ENCODE measurements around the gene FGD3. TPM values are rescaled to one million over a fixed set of nuclear protein-coding genes. Genes with fewer than 3 reads are reported as not detected.

FGD3 gene
- polyA plus RNA-seq, 1 donor = 3.8 TPM

DNA sequence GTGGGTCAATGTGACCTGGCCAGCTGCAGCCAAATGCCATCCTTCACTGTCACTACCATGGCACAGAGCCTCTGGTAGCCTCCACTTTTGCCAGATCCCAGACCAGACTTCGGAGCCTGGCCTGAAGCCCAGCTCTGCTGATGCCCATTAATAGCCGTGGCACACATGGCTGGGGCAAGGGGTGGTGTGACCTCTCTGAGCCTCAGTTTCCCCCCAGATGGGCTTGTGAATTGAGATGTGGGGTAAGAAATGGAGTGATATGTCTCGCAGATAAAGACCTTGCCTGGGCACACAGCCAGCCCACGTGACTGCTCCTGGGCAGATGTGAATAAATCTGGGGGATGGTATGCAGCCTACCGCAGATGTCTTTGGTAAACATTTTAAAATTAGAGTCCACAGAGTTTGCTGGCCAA is 125.1 kb downstream of the FGD3 start:
- no peak for DNase-seq (ENCODE audit: low read depth)

DNA sequence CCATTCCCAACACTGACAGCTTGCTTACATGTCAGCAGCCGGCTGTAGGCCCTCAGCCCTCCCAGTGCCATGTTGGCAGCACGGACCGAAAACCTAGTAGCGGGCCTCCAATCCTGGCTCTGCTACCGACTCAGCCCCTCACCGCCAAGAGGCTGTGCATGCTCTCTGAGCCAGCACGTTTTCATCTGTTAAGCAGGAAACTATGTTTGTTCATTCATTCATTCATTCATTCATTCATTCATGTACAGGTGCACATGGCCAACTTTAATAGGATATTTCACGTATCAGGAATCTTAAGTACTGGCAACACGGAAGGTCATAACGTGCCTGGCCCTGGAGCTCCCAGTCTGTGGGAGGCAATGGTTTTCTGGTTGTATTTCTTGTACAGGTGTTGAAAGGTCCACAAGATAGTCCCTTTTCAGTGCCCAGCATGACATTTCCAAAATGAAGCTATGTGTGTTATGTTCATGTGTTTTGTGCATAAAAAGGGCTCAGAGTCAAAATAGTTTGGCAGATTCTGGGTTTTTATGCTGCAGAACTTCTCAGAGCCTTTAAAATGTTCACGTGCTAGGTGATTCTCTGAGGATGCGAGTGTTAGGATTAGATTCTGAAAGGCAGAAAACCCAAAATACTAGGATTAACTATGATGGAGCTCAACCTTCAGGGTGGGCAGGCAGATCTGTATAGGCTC is 128.9 kb downstream of the FGD3 start:
- no peak for DNase-seq (ENCODE audit: low read depth)

DNA sequence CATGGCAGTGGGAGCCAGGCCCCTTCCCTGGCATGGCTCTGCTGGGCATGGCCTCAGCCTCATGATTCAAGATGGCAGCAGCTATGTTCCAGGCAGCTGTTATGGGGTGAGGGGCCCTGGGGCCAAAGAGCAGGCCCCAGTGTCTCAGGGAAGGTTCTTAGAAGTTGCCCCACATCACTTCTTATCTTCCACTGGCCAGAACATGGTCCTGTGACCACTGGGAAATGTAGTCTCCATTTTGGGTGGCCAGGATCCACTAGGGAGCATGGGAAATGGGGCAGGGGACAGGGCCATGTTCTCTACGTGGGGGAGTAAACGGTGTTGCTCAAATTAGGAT is 129.4 kb downstream of the FGD3 start:
- no peak for DNase-seq (ENCODE audit: low read depth)

DNA sequence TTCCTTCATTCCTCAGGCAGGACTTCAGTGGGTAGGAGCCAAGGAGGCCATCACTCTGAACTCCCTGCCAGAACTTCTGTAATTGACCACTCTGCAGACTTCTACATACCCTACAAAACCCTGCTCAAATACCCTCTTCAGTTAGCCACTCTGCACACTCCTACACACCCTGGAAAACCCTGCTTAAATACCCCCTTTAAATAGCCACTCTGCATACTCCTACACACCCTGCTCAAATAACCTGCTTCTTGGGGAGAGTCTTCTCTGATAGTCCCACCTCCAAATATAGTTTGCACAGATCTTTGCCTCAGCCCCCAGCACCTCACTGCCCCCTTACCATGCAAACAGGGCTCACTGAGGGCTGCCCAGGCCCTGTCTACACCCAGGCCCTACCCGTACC is 130.0 kb downstream of the FGD3 start:
- DNase-seq (ENCODE audit: low read depth) = no peak

DNA sequence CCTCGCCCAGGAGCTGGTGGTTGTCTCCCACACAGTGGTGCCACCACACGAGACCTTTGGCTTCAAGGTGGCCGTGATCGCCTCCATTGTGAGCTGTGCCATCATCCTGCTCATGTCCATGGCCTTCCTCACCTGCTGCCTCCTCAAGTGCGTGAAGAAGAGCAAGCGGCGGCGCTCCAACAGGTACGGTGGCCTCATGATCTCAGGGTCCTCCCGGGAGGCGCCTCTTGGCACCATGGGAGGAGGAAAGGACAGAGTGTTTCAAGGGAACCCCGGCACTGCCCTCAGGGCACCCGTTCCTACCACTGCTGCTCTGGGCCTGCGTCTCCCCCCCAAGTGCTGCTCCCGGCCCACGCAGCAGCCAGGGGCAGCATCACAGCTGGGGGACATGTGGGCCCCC is 130.5 kb downstream of the FGD3 start:
- DNase-seq (ENCODE audit: low read depth) = no peak

DNA sequence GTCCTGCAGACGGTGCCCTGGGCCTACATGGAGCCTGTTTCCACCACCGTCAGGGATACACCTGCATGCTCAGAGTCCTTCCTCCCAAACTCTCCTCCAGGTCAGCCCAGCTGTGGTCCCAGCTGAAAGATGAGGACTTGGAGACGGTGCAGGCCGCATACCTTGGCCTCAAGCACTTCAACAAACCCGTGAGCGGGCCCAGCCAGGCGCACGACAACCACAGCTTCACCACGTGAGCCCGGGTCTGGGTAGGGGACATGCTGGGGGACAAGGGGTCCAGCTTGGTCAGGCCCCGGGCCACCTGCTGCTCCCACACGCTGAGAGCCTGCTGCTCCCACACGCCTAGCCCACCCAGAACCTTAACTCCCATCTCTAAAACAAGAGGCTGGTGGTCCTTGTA is 132.0 kb downstream of the FGD3 start:
- no peak for DNase-seq (ENCODE audit: low read depth)

DNA sequence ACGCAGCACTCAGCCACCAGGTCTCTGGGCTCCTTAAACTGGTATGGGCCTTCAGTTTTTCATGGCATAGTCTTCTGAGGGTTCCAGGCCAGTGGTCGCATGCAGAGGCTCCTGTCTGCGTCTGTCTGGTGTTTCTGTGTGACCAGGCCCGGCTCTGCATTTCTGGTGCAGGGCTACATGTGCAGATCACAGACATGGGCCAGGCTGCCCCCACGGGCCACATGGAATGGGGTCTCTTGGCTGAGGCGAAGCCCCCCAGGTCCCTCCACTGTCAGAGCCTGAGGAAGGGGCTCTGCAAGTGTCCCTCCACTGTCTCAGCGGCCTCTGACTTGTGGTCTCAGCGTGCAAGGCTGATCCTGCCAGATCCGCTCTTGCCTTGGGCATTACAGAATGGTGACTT is 133.1 kb downstream of the FGD3 start:
- no peak for DNase-seq (ENCODE audit: low read depth)

DNA sequence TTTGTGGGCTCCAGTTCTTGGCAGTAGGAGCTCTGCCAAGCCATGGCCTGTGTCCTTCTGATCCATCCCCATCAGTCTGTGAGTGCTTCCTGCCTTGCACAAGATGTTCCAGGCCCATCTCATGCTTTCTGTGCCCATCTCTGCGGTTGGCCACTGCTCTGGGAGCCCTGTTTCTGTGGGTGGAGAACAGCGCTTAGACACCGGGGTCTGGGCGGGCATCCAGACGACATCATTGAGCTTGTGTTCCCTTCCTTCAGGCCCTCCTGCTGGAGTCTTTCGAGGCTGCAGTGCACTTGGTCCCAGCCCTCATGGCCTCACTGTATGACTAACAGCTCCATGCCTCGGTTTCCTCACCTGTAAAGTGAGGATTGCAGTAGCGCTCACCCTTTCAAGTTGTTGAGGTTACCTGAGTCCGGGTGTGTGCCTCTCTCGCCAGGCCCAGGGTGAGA is 133.8 kb downstream of the FGD3 start:
- DNase-seq (ENCODE audit: low read depth) = no peak

DNA sequence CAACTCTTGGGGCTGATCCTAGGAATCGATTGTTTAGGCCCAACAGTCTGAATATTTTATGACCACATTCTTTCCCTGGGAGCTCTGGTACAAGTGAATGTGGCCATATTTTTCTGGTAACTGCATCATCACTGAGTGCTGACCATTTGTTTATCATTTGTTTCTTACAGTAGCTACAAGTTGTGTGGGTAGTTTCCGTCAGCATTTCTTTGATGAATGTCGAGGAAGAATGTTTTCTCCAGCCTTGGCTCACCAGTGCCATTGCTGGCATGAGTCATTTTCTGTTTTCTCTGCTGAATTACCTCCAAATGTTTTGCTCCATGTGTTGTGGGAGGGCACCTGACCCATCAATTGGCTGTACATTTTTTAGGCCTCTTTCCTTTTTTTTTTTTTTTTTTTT is 134.6 kb downstream of the FGD3 start:
- DNase-seq (ENCODE audit: low read depth) = no peak

DNA sequence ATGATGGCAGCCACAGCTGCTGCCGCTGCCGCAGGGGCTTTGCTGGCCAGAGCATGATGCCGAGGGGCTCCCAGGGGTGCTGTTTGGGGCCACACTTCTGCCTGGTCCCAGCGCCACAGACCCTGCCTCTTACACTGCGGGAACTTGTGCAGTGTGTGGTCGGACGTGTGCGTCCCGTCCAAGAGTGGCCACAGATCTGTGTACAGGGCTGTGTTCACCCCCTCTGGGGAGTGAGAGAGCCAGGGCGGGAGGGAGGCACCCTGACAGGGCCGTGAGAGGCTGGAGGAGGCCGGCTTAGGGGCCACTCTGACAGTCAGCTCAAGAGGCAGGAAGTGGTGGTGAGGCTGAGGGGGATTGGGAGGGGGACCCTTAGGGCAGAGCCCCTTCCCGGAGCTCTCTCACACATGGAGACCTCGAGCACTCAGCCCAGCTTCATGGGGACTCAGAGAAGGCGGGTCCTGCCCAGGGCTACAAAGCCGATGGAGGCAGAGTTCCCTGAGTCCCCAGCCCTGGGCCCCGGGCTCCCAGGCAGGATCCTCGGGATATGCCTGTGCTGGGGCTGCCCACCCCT is 135.6 kb downstream of the FGD3 start:
- no peak for DNase-seq (ENCODE audit: low read depth)

DNA sequence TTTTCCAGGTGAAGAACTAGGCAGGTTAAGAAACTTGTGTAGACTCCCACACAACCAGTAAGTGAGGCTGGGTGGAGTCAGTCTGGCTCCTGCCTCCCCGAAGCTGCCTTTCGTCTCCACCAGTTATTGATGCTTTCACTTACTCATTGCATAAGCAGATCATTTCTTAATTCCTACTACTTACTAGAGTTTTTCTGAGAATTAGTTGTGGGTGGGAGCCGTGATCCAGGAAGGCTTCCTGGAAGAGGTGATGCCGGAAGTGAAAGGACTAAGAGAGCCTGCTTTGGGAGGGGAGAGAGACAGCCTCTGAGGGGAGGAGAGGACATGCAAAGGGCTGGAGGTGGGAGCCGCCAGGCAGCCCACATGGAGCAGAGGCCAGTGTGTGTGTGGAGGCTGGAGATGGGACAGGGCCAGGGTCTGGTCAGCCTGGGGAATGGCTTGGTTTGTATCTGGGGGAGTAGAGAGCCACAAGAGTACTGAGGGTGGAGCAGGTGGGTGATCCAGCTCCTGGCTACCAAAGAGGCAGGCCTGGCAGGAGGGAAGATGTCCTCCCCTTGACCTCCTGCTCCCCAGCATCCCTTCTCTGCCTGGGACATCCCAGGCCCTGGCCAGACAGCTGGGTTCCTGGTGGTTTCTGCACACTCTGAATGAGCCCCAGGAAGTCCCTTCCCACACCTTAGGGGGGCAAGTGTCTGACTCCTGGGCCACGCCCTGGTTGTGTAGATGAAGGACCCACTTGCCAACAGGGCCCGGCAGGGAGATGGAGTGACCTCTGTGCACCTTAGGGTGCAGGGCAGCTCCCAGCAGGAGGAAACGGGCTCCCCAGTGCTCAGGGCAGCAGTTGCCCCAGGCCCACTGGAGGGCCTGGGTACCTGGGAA is 136.5 kb downstream of the FGD3 start:
- no peak for DNase-seq (ENCODE audit: low read depth)

DNA sequence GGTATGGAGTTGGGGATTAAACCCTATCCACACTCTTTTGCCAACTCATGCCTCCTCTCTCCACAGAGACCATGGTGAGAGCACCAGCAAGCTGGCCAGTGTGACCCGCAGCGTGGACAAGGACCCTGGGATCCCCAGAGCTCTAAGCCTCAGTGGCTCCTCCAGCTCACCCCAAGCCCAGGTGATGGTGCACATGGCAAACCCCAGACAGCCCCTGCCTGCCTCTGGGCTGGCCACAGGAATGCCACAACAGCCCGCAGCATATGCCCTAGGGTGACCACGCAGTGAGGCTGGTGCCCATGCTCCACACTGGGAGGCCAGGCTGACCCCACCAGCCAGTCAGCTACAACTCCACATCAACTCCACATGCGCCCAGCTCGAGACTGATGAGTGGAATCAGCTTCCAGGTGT is 137.2 kb downstream of the FGD3 start:
- DNase-seq (ENCODE audit: low read depth) = no peak

DNA sequence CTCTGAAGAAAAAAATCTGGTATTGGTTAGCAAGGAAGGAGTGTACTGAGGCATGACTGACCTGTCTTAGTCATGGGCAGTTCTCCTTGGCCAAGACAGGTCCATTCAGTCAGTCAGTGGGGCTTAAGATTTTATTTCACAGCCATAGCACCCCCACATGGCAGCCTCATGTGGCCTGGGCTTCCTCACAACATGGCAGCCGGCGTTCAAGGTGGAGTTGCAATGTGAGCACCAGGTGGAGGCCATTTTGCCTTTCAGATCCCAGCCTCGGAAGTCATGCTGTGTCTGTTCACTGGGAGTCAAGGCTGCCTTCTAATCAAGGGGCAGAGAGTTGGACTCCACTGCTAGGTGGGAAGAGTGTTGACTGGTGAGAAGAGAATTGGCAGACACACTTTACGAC is 138.4 kb downstream of the FGD3 start:
- DNase-seq (ENCODE audit: low read depth) = no peak

Other genes starting within 250 kb of the FGD3 start
- gene BICD2, start 182.7 kb upstream of the FGD3 start, polyA plus RNA-seq (ENCODE audit: insufficient read length) = 25.2 TPM
- 5.0 TPM for gene ZNF484, start 69.5 kb upstream of the FGD3 start, polyA plus RNA-seq (ENCODE audit: insufficient read length)
- 3.3 TPM for gene SUSD3, start 111.2 kb downstream of the FGD3 start, polyA plus RNA-seq (ENCODE audit: insufficient read length)
- 38.5 TPM for gene CARD19, start 148.7 kb downstream of the FGD3 start, polyA plus RNA-seq (ENCODE audit: insufficient read length)
- 26.4 TPM for gene NINJ1, start 186.7 kb downstream of the FGD3 start, polyA plus RNA-seq (ENCODE audit: insufficient read length)
- 16.4 TPM for gene WNK2, start 236.6 kb downstream of the FGD3 start, polyA plus RNA-seq (ENCODE audit: insufficient read length)

Measured in forelimb muscle (tissue), 1 donor.